DND-41 (cell line): Measurements from ENCODE around the gene MELTF.

Experiments used
- CTCF ChIP-seq: IDR thresholded peaks from 2 replicates; pipeline ENCODE4 v1.5.1; 2012; ENCODE audit warnings: borderline replicate concordance, low read length, moderate library complexity, mild to moderate bottlenecking; ENCODE audit not compliant: poor library complexity, severe bottlenecking; ENCODE audit errors: extremely low read depth
- EZH2 ChIP-seq: IDR thresholded peaks from 3 replicates; pipeline ENCODE4 v1.6.1; 2012; ENCODE audit warnings: borderline replicate concordance, low read depth, mild to moderate bottlenecking, moderate library complexity, low read length, inconsistent platforms; ENCODE audit not compliant: severe bottlenecking

GRCh38 chr3:196981657-196982056 lies 48.0 kb downstream of the MELTF start:
- TF ChIP-seq CTCF (no peak), EZH2 (no peak)
